ENCODE data around the gene ZNF276.

Gene ZNF276

GRCh38 chr16:89712274-89712781, 9.0 kb upstream of the ZNF276 start:
- DNase-seq, result no peak

- DNase-seq, result no peak
Observed at GRCh38 chr16:89716493-89716892, 4.8 kb upstream of the ZNF276 start.

- no peak for DNase-seq
Observed at GRCh38 chr16:89716916-89717687, 4.2 kb upstream of the ZNF276 start.

GRCh38 chr16:89717688-89718505, 3.4 kb upstream of the ZNF276 start:
- DNase-seq, result no peak

GRCh38 chr16:89720551-89720812, 855 bp upstream of the ZNF276 start:
- DNase-seq, result no peak

GRCh38 chr16:89721546-89722391, 432 bp downstream of the ZNF276 start:
- peak; percentile 56 to 57 for DNase-seq

- peak; percentile 43 to 67 for DNase-seq
Observed at GRCh38 chr16:89722392-89723278, 1.3 kb downstream of the ZNF276 start.

- DNase-seq, result no peak
Observed at GRCh38 chr16:89723279-89724250, 2.2 kb downstream of the ZNF276 start.

GRCh38 chr16:89727406-89728120, 6.2 kb downstream of the ZNF276 start:
- DNase-seq, result no peak

- no peak for DNase-seq
Observed at GRCh38 chr16:89729293-89729692, 8.0 kb downstream of the ZNF276 start.

GRCh38 chr16:89729863-89730593, 8.7 kb downstream of the ZNF276 start:
- DNase-seq, result no peak

GRCh38 chr16:89730610-89731234, 9.4 kb downstream of the ZNF276 start:
- DNase-seq, result no peak

GRCh38 chr16:89732142-89732917, 11.0 kb downstream of the ZNF276 start:
- no peak for DNase-seq

- DNase-seq, result no peak
Observed at GRCh38 chr16:89732918-89733242, 11.5 kb downstream of the ZNF276 start.

- no peak for DNase-seq
Observed at GRCh38 chr16:89733322-89733721, 12.0 kb downstream of the ZNF276 start.

GRCh38 chr16:89733792-89734191, 12.5 kb downstream of the ZNF276 start:
- no peak for DNase-seq

- DNase-seq, result no peak
Observed at GRCh38 chr16:89736554-89736953, 15.2 kb downstream of the ZNF276 start.

- DNase-seq, result no peak
Observed at GRCh38 chr16:89737341-89738071, 16.2 kb downstream of the ZNF276 start.

Measured in inflammatory macrophage treated with lipopolysaccharide for 1 hour (primary cell).